H1 (cell line): ENCODE measurements around the gene STARD6. TPM values are rescaled to one million over a fixed set of nuclear protein-coding genes. Genes with fewer than 3 reads are reported as not detected.

Experiments used
- CTCF ChIA-PET: fragments of 300-600 bp; sonication (Branson Sonifier 250); formaldehyde crosslinking; loops from one replicate; lab custom pipeline; 2021; ENCODE audit not compliant: partially characterized antibody; lab: Charles Lee
- POLR2A ChIA-PET: fragments of 300-600 bp; sonication (Branson Sonifier 250); formaldehyde crosslinking; loops from one replicate; lab custom pipeline; 2021; ENCODE audit warnings: inconsistent platforms; ENCODE audit not compliant: partially characterized antibody; lab: Charles Lee
- DNase-seq, 2 experiments: peaks; one replicate each; pipeline versions ENCODE4 v3.0.0 to v3.0.0-alpha.2; 2010 to 2022; ENCODE audit warnings: low spot score in 2 of 2, low read depth in 1 of 2, mixed read lengths in 1 of 2
- FAIRE-seq: peaks from 2 replicates; lab custom pipeline; 2011; peaks lifted over from hg19 to GRCh38; lab: Jason Lieb, UNC
- H2AFZ ChIP-seq: 2 replicates; pipeline ENCODE4 v1.8.1; 2012; ENCODE audit warnings: low read length, inconsistent platforms
- H2AK5ac ChIP-seq: 2 replicates; pipeline ENCODE4 v1.6.1; 2013; ENCODE audit warnings: low read depth, low read length
- H2BK120ac ChIP-seq: replicated peaks from 2 replicates; pipeline ENCODE3; 2013; ENCODE audit warnings: low read depth, low read length, inconsistent platforms
- H2BK12ac ChIP-seq: 2 replicates; pipeline ENCODE4 v1.6.1; 2013; ENCODE audit warnings: low read depth, low read length
- H2BK15ac ChIP-seq: 2 replicates; pipeline ENCODE4 v1.6.1; 2013; ENCODE audit warnings: low read length
- H2BK20ac ChIP-seq: 2 replicates; pipeline ENCODE4 v1.6.1; 2013; ENCODE audit warnings: low read length
- H2BK5ac ChIP-seq: 2 replicates; pipeline ENCODE4 v1.6.1; 2013; ENCODE audit warnings: low read depth, low read length
- H3K14ac ChIP-seq: 2 replicates; pipeline ENCODE4 v1.6.1; 2013; ENCODE audit warnings: inconsistent platforms; ENCODE audit not compliant: insufficient read length
- H3K18ac ChIP-seq: 2 replicates; pipeline ENCODE4 v1.6.1; 2013; ENCODE audit warnings: low read length; ENCODE audit errors: extremely low read depth
- H3K23ac ChIP-seq: 2 replicates; pipeline ENCODE4 v1.6.1; 2013; ENCODE audit warnings: inconsistent platforms; ENCODE audit not compliant: insufficient read length
- H3K23me2 ChIP-seq: 2 replicates; pipeline ENCODE4 v1.6.1; 2013; ENCODE audit warnings: low read depth, low read length
- H3K27ac ChIP-seq: 2 replicates; pipeline ENCODE4 v1.6.1; 2011; ENCODE audit warnings: low read depth, low read length, inconsistent platforms
- H3K27me3 ChIP-seq, 4 experiments: replicated peaks in 1 of 4; 1 replicate in 1 of 4; 2 replicates in 3 of 4; pipeline versions ENCODE4 v1.6.1 to v1.8.1; 2011 to 2013; ENCODE audit warnings: low read length in 3 of 4, mild to moderate bottlenecking in 3 of 4, inconsistent platforms in 2 of 4, mixed read lengths in 2 of 4, moderate library complexity in 1 of 4; ENCODE audit not compliant: control insufficient read depth in 3 of 4, insufficient read depth in 3 of 4; ENCODE audit errors: extremely low read depth in 1 of 4
- H3K36me3 ChIP-seq, 4 experiments: 2 replicates each; pipeline versions ENCODE4 v1.6.1 to v1.8.1; 2011 to 2013; ENCODE audit warnings: mild to moderate bottlenecking in 4 of 4, low read length in 3 of 4, moderate library complexity in 2 of 4, control low read depth in 1 of 4, inconsistent platforms in 1 of 4; ENCODE audit not compliant: insufficient read depth in 4 of 4, control insufficient read depth in 2 of 4
- H3K4ac ChIP-seq: replicated peaks from 2 replicates; pipeline ENCODE3; 2013; ENCODE audit warnings: low read length, low read depth, mixed read lengths, inconsistent platforms; ENCODE audit not compliant: insufficient read length
- H3K4me1 ChIP-seq, 4 experiments: replicated peaks in 1 of 4; 1 replicate in 1 of 4; 2 replicates in 3 of 4; pipeline versions ENCODE4 v1.6.1 to v1.8.1; 2011 to 2013; ENCODE audit warnings: low read length in 3 of 4, inconsistent platforms in 2 of 4, mixed read lengths in 1 of 4; ENCODE audit not compliant: insufficient read depth in 4 of 4, control insufficient read depth in 3 of 4
- H3K4me2 ChIP-seq, 2 experiments: 2 replicates each; pipeline versions ENCODE4 v1.6.1 to v1.8.1; 2011 to 2013; ENCODE audit warnings: low read depth in 2 of 2, low read length in 2 of 2, control low read depth in 1 of 2, inconsistent platforms in 1 of 2, mild to moderate bottlenecking in 1 of 2; ENCODE audit not compliant: insufficient read depth in 1 of 2
- H3K4me3 ChIP-seq, 4 experiments: fragments of 200-600, 300-600 bp in 1 of 4; sonication (generic), shearing (Covaris generic), sonication (Bioruptor Twin) in 1 of 4; 2 replicates each; pipeline versions ENCODE4 v1.5.1 to v1.8.1; 2011 to 2016; ENCODE audit warnings: low read length in 4 of 4, low read depth in 3 of 4, control low read depth in 2 of 4, inconsistent platforms in 2 of 4, mild to moderate bottlenecking in 2 of 4, mixed read lengths in 1 of 4, moderate library complexity in 1 of 4; ENCODE audit not compliant: insufficient read depth in 2 of 4; ENCODE audit errors: extremely low read depth in 1 of 4
- H3K56ac ChIP-seq: replicated peaks from 2 replicates; pipeline ENCODE3; 2013; ENCODE audit warnings: low read depth, mild to moderate bottlenecking, mixed read lengths, low read length, inconsistent platforms; ENCODE audit not compliant: insufficient read length
- H3K79me1 ChIP-seq: 2 replicates; pipeline ENCODE4 v1.6.1; 2013; ENCODE audit warnings: low read depth, low read length, control low read depth
- H3K79me2 ChIP-seq, 2 experiments: 2 replicates each; pipeline versions ENCODE4 v1.6.1 to v1.8.1; 2012 to 2013; ENCODE audit warnings: low read length in 2 of 2, mild to moderate bottlenecking in 2 of 2, inconsistent platforms in 1 of 2; ENCODE audit not compliant: insufficient read depth in 2 of 2, control insufficient read depth in 1 of 2
- H3K9ac ChIP-seq, 4 experiments: replicated peaks in 1 of 4; 1 replicate in 1 of 4; 2 replicates in 3 of 4; pipeline versions ENCODE4 v1.6.1 to v1.8.1; 2011 to 2013; ENCODE audit warnings: low read depth in 3 of 4, low read length in 3 of 4, control low read depth in 2 of 4, mild to moderate bottlenecking in 2 of 4, moderate library complexity in 2 of 4, inconsistent platforms in 1 of 4; ENCODE audit errors: extremely low read depth in 1 of 4
- H3K9me3 ChIP-seq, 2 experiments: 2 replicates each; pipeline versions ENCODE4 v1.6.1 to v1.8.1; 2012 to 2013; ENCODE audit warnings: mild to moderate bottlenecking in 2 of 2, moderate library complexity in 2 of 2, control low read depth in 1 of 2, inconsistent platforms in 1 of 2, low read depth in 1 of 2, low read length in 1 of 2, mixed read lengths in 1 of 2; ENCODE audit not compliant: insufficient read depth in 2 of 2
- H4K20me1 ChIP-seq, 2 experiments: replicated peaks in 1 of 2; 2 replicates each; pipeline versions ENCODE3 to v1.8.1; 2011 to 2013; ENCODE audit warnings: inconsistent platforms in 2 of 2, low read length in 2 of 2, mild to moderate bottlenecking in 1 of 2; ENCODE audit not compliant: insufficient read depth in 2 of 2, control insufficient read depth in 1 of 2
- H4K5ac ChIP-seq: 2 replicates; pipeline ENCODE4 v1.6.1; 2013; ENCODE audit warnings: low read length, low read depth, mixed read lengths, inconsistent platforms; ENCODE audit not compliant: insufficient read length
- H4K8ac ChIP-seq: 2 replicates; pipeline ENCODE4 v1.8.0; 2013; ENCODE audit warnings: mild to moderate bottlenecking, moderate library complexity, low read length, inconsistent platforms; ENCODE audit not compliant: insufficient read depth; ENCODE audit errors: extremely low read depth
- H4K91ac ChIP-seq: replicated peaks from 2 replicates; pipeline ENCODE3; 2013; ENCODE audit warnings: low read length, mixed read lengths, inconsistent platforms; ENCODE audit not compliant: insufficient read length
- ATF2 ChIP-seq: IDR thresholded peaks from 2 replicates; pipeline ENCODE4 v1.6.1; 2012; ENCODE audit warnings: low read length, inconsistent platforms
- CHD2 ChIP-seq: IDR thresholded peaks from 2 replicates; pipeline ENCODE4 v1.6.1; 2012; ENCODE audit warnings: low read length, improper control_type of control experiment
- GTF2F1 ChIP-seq: IDR thresholded peaks from 2 replicates; pipeline ENCODE4 v1.6.1; 2012; ENCODE audit warnings: low read depth, low read length, improper control_type of control experiment, borderline replicate concordance
- KDM1A ChIP-seq: fragments of 200-600, 300-600 bp; sonication (generic); IDR thresholded peaks from 2 replicates; pipeline ENCODE4 v1.7.1; 2016; ENCODE audit warnings: mild to moderate bottlenecking, low read length, borderline replicate concordance
- KDM4A ChIP-seq: IDR thresholded peaks from one replicate; pipeline ENCODE4 v1.7.1; 2012; ENCODE audit warnings: low read depth, mild to moderate bottlenecking, moderate library complexity, low read length, inconsistent platforms; ENCODE audit not compliant: severe bottlenecking
- POLR2A ChIP-seq, 2 experiments: IDR thresholded peaks; 1 replicate in 1 of 2; 2 replicates in 1 of 2; pipeline ENCODE4 v1.6.1; 2011; ENCODE audit warnings: low read depth in 2 of 2, low read length in 2 of 2, mild to moderate bottlenecking in 2 of 2; ENCODE audit errors: control extremely low read depth in 1 of 2
- SIN3A ChIP-seq, 2 experiments: IDR thresholded peaks in 1 of 2; conservative IDR thresholded peaks in 1 of 2; 2 replicates each; pipeline ENCODE4 v1.6.1; 2011 to 2012; ENCODE audit warnings: low read length in 2 of 2, improper control_type of control experiment in 1 of 2, low read depth in 1 of 2, mild to moderate bottlenecking in 1 of 2
- TAF1 ChIP-seq: IDR thresholded peaks from 2 replicates; pipeline ENCODE4 v1.6.1; 2011; ENCODE audit warnings: mild to moderate bottlenecking, low read depth, low read length
- ZNF274 ChIP-seq: IDR thresholded peaks from 2 replicates; pipeline ENCODE4 v1.7.0; 2012; ENCODE audit warnings: low read length, borderline replicate concordance; ENCODE audit errors: extremely low read depth
- WGBS, 2 experiments: shearing (Covaris generic) in 1 of 2; methylation state at CpG; one replicate each; pipeline versions ENCODE4 v1.1.6 to v1.1.7; 2013 to 2015; ENCODE audit warnings: low lambda C conversion rate in 2 of 2, mixed read lengths in 2 of 2, inconsistent platforms in 1 of 2, low coverage in 1 of 2, missing lambda C conversion rate in 1 of 2; ENCODE audit not compliant: insufficient replicate concordance in 2 of 2, insufficient coverage in 1 of 2, insufficient read length in 1 of 2; ENCODE audit errors: extremely low coverage in 1 of 2, missing lambda C conversion rate in 1 of 2; 5-methylcytosine and 5-hydroxymethylcytosine counted together
- polyA plus RNA-seq, 7 experiments: library from polyadenylated mRNA; depleted of rRNA in 3 of 7; stranded (reverse) in 5 of 7; unstranded in 2 of 7; fragments of >200 nt in 5 of 7; fragments of 200-250 nt in 2 of 7; gene quantifications; 1 replicate in 5 of 7; 2 replicates in 1 of 7; 4 replicates in 1 of 7; pipeline versions ENCODE4 v1.2.1 to v1.2.3, GENCODE V29; 2011 to 2013; ENCODE audit warnings: missing spikeins in 2 of 7, mixed read lengths in 2 of 7
- total RNA-seq: library from RNA; stranded (reverse); fragmentation: NEBNext Ultra II Directional; extraction: Animal tissue kit (Norgen Biotek cat#: 25700); gene quantifications from 2 replicates; pipeline ENCODE4 v1.2.1, GENCODE V29; 2021

The STARD6 gene
- total and polyA plus RNA-seq, 2 of the 8 experiments (the other 6 are each of a cell fraction or from before 2014, with no cell fraction given) = not detected

GRCh38 chr18:54358495-54359040 is 910 bp upstream of the STARD6 start:
- peak overlapping the region; percentile 56 for H4K5ac ChIP-seq
- H2BK12ac ChIP-seq = peak overlapping the region; percentile 52; the same call in 1 of the 2 replicates
- H3K56ac ChIP-seq = peak overlapping the region; percentile 0
- no peaks in the 10 kb centered on the region for H3K27me3 ChIP-seq
- peak overlapping the region; percentile 84 to 98 (median 90) for H3K4me3 ChIP-seq
- no peak overlapping the region for H2BK5ac ChIP-seq
- H2BK15ac ChIP-seq = no peak overlapping the region
- peaks cover 0 to 22% (median 8%) of the 10 kb centered on the region in 4 experiments; a peak in 5 of 8 replicates for H3K36me3 ChIP-seq
- no peak overlapping the region for H3K14ac ChIP-seq
- no peak overlapping the region for H3K23ac ChIP-seq
- H2BK20ac ChIP-seq = no peak overlapping the region
- ChIA-PET CTCF (interaction anchor here (0.9 to 1.7 kb wide), 4 partner anchors 20 to 82 kb away, joined by 3 to 7 read pairs (median 4); no protein-coding TSS in a partner anchor), POLR2A (interaction anchor here (1.0 to 2.1 kb wide), 3 partner anchors 9 to 134 kb away, joined by 3 to 4 read pairs (median 3); partner anchors contain the start of gene MBD2)
- H3K4me2 ChIP-seq = peak overlapping the region; percentile 70 to 80
- TF ChIP-seq TAF1 (no peak), ATF2 (no peak), SIN3A (conservative IDR thresholded peaks at IDR 0.05 in 1 of 2, IDR thresholded peaks at IDR 0.05 in 1 of 2; ENCODE audit: low read depth in 1 of 2, low read length in 2 of 2) (no peak), ZNF274 (no peak), CHD2 (no peak), POLR2A (IDR thresholded peaks at IDR 0.05; ENCODE audit: control extremely low read depth in 1 of 2, low read depth in 2 of 2, low read length in 2 of 2) (0 out of 3 replicates have a peak, but pooled peaks of 1 of the 2 experiments have one; percentile 19), KDM4A (no peak), GTF2F1 (no peak), KDM1A (no peak)
- peaks cover 6% of the 10 kb centered on the region for H3K23me2 ChIP-seq
- peak overlapping the region; percentile 73 to 93 (median 82) for H3K9ac ChIP-seq
- 3% methylated on average over 21 of the region's 21 CpGs; no CpG with 5 or more reads in 1 of the 2 experiments for WGBS, 2 experiments
- H3K18ac ChIP-seq = peak overlapping the region; percentile 35; the same call in 1 of the 2 replicates
- peaks cover 0 to 23% of the 10 kb centered on the region in 2 experiments; a peak in 2 of 4 replicates for H3K79me2 ChIP-seq
- H4K20me1 ChIP-seq = no peaks in the 10 kb centered on the region
- no peak overlapping the region for H2AK5ac ChIP-seq
- peak overlapping the region; percentile 47 for H4K91ac ChIP-seq
- H3K4me1 ChIP-seq = peaks cover 0 to 6% (median 1%) of the 10 kb centered on the region in 4 experiments; a peak in 4 of 7 replicates
- no peak overlapping the region; the same call in 1 of the 2 replicates for H3K27ac ChIP-seq
- H4K8ac ChIP-seq = no peak overlapping the region
- no peak overlapping the region for H2BK120ac ChIP-seq
- FAIRE-seq (no peak), DNase-seq (no peak)
- peak overlapping the region; percentile 14 for H2AFZ ChIP-seq
- no peaks in the 10 kb centered on the region for H3K79me1 ChIP-seq
- H3K4ac ChIP-seq = no peak overlapping the region
- H3K9me3 ChIP-seq = no peaks in the 10 kb centered on the region
